ENCODE measurements around the gene GEMIN4.
"Not testable (repeated sequence)": the region's sequence is repeated elsewhere in the genome, so short reads cannot be mapped to it uniquely, and the experiment has no call there.

The GEMIN4 gene

DNA sequence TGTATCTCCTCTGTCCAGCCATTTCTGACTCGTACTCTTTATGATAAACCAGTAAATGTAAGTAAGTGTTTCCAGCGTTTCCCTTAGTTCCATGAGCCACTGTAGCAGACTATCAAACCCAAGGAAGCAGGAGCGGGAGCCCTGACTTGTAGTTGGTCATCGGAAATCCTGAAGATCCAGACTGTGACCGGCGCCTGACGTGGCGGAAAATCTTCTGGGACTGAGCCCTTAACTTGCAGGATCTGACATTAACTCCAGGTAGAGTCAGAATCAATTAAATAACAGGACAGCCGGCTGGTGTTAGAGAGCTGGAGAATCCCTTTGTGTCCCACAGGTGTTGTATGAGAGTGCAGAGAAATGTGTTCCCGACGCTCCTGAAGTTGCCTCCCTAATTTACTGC, 26.0 kb upstream of the GEMIN4 start:
- no peak for DNase-seq (ENCODE audit: low read depth)

GRCh38 chr17:774313-774584, 22.2 kb upstream of the GEMIN4 start:
- DNase-seq (ENCODE audit: low read depth): no peak

- DNase-seq (ENCODE audit: low read depth): no peak
Observed at GRCh38 chr17:773467-774312, 21.6 kb upstream of the GEMIN4 start.

DNA sequence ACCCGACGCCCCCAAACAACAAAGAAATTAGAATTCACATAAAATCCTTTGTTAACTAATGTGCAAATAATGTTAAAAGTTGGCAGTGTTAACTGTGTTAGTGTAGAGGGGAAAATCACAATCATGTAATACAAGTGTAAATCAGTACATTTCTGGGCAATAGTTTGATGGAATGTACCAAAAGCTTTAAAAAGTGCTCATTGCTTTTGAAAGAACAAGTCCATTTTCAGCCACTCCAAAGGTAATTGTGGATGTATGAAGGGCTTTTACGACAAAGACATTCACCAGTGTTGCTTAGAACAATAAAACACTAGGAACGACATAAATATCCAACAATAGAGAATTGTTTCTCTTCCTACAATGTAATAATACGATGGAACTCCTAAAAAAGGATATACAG, 21.0 kb upstream of the GEMIN4 start:
- no peak for DNase-seq (ENCODE audit: low read depth)

DNA sequence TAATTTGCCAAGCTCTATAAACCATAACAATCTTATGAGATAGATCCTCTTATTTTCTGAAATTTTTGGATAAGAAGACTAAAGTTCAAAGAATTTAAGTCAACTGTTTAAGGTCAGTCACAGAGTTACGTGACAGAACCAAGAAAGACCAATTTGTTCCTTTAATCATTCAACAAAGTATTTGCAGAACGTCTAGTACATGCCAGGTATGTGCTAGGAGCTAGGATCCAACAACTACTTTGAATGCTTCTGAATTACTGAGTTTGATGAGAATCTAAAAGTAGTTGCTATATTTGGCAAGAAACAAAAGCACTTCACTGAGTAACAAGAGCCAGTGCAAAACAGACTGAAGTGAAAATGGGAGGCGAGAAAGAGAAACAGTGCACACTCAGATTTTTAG, 15.0 kb upstream of the GEMIN4 start:
- DNase-seq (ENCODE audit: low read depth): no peak

DNA sequence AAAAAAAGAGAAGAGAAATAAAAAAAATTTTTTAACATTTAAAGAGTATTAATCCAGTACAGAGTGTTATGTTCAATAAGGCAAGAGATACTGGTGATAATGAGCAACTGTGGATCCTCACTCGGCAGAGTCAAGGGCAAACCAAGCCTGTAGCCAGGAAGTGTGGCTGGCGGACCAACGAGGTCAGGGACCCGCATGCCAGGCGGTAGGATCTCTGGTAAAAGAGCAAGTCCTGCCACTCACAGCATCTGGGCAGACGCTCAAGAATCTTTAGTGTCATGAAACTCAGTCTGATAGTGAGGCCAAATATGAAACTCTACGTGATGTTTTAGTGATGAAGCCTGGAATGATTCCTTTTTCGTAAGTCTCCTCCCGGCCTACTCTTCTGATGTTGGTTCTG, 8.3 kb upstream of the GEMIN4 start:
- no peak for DNase-seq (ENCODE audit: low read depth)

DNA sequence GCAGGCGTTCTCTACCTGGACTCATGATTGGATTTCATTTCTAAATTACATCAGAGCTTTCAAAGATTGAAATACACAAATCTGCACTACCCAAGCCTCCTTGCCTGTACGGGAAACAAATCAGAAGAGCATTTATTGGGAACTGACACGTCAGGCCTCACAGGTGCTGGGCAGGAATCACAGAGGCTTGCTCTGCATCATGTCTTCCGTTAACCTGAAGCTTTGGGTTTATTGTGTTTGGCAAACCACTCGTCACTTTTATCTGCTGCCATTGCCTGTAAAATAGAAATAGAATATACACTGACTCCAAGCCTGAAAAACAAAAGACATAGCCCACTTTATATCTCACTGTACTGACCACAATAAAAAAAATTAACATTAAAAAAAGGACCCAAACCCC, 7.9 kb upstream of the GEMIN4 start:
- DNase-seq (ENCODE audit: low read depth): no peak

GRCh38 chr17:756010-756567, 4.0 kb upstream of the GEMIN4 start:
- DNase-seq (ENCODE audit: low read depth): not testable (repeated sequence)

DNA sequence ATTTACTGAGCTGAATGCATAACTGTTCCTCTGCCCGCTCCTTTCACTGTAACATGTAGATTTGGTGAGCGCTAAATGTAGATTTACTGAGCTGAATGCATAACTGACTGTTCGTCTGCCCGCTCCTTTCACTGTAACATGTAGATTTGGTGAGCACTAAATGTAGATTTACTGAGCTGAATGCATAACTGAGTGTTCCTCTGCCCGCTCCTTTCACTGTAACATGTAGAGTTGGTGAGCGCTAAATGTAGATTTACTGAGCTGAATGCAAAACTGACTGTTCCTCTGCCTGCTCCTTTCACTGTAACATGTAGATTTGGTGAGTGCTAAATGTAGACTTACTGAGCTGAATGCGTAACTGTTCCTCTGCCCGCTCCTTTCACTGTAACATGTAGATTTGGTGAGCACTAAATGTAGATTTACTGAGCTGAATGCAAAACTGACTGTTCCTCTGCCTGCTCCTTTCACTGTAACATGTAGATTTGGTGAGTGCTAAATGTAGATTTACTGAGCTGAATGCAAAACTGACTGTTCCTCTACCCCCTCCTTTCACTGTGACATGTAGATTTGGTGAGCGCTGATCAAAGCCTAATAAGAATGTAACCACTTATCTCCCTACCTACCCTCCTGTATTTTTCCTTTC, 3.4 kb upstream of the GEMIN4 start:
- not testable (repeated sequence) for DNase-seq (ENCODE audit: low read depth)

GRCh38 chr17:753418-753817, 1.4 kb upstream of the GEMIN4 start:
- DNase-seq (ENCODE audit: low read depth): no peak

DNA sequence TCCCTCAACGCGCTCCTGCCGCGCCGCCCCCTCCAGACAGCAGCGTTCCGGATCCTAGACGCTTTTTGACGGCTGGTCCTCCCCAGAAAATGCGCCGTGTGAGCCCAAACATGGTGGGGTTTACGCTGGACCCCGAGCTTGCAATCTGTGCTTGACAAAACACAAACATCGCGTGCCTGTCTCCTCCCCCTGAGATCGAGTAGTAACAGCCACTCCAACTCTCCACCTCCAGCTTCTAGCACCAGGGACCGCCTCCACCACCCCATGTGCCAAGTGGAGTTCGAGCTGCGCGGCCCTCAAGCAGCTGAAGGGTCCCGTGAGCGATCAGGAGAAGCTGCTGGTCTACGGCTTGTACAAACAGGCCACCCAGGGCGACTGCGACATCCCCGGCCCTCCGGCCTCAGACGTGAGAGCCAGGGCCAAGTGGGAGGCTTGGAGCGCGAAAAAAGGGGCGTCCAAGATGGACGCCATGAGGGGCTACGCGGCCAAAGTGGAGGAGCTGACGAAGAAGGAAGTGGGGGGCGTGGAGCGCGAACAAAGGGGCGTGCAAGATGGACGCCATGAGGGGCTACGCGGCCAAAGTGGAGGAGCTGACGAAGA, 656 bp upstream of the GEMIN4 start:
- peak; percentile 46 for DNase-seq (ENCODE audit: low read depth)

DNA sequence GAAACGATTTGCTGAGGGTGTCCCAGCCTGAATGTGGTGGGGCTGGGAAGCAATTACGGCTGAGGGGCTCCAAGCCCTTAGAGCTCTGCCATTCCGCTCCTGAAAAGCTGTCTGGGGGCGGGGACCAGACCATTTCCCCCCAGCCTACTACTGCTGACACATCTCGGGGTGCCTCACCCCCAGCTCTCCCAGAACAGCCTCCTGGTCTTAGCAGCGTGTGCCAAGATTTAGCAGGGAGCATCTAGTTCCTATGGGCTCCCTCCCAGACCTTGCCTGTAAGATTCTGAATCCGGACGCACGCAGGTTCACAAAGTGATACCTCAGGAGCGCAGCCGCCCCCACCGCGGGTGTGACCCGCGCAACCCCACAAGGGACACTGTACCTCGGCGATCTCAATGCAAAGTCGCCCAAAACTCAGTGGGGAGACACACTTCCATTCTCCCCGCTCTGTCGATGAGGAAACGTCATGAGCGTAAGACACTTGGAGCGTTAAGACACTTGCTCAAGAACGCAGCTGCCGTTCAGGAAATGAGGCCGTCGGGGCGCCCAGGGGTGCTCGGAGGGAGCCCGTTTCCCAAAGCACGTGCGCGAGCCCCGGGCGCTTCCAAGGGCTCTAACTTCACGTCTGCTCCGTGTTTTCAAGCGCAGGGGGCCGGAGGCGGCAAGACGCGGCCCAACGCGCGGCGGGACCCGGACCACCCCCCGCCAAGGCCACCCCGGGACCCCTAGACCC, 629 bp downstream of the GEMIN4 start:
- peak; percentile 55 for DNase-seq (ENCODE audit: low read depth)

GRCh38 chr17:750431-751037, 1.5 kb downstream of the GEMIN4 start:
- peak; percentile 4 for DNase-seq (ENCODE audit: low read depth)

- not testable (repeated sequence) for DNase-seq (ENCODE audit: low read depth)
Observed at GRCh38 chr17:749359-749758, 2.7 kb downstream of the GEMIN4 start.

DNA sequence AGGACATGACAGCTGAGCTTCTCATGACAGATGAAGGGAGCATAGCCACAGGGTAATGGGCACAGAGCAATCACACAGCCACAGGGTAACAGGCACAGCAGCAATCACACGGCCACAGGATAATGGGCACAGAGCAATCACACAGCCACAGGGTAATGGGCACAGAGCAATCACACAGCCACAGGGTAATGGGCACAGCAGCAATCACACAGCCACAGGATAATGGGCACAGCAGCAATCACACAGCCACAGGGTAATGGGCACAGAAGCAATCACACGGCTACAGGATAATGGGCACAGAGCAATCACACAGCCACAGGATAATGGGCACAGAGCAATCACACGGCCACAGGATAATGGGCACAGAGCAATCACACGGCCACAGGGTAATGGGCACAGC, 3.5 kb downstream of the GEMIN4 start:
- not testable (repeated sequence) for DNase-seq (ENCODE audit: low read depth)

DNA sequence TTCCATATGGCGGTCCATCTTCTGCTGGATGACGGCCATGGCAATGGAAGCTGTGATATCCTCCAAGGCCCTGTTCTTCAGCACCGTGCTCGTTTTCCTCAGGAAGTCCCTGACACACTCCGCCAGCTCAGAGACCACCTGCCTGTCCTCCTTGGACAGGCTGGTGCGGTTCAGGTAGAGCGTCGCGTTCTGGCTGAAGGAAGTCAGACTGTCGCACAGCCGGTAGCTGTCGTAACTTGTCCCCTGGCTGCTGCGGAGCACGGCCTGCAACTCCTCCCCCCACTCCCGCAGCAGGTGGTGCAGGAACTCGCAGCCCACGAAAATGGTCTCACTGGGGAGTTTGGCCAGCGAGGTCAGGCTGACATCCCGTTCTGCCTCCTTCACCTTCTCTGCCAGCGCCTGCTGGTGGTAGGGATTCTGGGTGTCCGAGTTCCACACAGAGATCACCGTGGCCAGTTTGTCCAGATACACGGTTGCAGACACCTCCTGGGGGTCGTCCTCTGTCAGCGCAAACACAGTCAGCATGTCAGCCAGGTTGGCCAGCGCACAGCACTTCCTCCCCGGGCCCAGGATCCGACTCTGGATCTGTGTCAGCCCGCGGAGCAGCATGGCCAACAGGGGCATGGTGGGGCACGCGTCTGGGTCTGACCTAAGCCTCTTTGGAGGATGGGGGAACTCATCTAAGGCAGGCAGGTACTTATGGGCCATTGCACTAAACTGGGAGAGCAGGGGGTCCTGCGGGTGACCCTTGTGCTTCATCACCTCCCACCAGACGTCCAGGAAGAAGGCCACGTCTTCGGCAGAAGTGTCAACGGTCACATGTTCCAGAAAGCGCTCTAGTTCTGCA, 5.1 kb downstream of the GEMIN4 start:
- DNase-seq (ENCODE audit: low read depth): no peak

DNA sequence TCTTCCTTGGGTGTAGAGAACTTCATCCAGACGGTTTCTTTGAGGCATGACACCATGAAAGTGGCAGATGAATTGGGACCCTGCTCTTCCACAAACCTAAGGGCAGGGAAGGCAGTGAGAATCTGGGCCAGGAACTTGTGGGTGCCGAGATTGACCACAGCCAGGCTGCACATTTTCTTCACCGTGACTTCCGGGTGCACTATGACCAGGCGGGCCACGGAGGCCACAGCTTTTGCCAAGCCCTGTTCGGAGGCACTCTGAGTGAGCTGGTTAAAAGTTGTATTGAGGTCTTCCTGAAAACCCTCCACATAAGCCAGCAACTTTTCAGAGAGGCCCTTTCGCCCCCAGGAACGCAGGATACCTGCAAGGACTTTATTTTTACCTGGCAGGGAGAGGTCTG, 5.9 kb downstream of the GEMIN4 start:
- DNase-seq (ENCODE audit: low read depth): no peak

GRCh38 chr17:745406-745805, 6.7 kb downstream of the GEMIN4 start:
- DNase-seq (ENCODE audit: low read depth): no peak

DNA sequence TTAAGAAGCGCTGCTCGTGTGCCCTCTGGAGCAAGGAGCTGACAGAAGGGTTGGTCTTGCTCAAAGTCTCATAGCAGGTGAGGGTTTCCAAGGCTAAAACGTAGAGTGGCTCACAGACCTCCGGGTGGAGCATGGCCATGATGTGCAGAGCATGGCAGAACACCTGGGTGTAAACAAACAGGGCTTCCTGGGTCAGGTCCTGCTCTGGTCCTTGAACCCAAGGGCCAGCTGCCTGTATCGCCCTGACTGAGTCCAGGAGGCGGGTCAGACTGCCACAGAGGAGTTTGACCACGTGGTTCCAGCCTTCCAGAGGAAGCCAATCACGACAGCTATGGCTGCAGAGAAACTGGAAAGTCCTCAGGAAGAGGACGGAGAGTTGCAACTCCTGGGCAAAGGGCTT, 7.1 kb downstream of the GEMIN4 start:
- DNase-seq (ENCODE audit: low read depth): no peak

- DNase-seq (ENCODE audit: low read depth): no peak
Observed at GRCh38 chr17:743139-743538, 8.9 kb downstream of the GEMIN4 start.

DNA sequence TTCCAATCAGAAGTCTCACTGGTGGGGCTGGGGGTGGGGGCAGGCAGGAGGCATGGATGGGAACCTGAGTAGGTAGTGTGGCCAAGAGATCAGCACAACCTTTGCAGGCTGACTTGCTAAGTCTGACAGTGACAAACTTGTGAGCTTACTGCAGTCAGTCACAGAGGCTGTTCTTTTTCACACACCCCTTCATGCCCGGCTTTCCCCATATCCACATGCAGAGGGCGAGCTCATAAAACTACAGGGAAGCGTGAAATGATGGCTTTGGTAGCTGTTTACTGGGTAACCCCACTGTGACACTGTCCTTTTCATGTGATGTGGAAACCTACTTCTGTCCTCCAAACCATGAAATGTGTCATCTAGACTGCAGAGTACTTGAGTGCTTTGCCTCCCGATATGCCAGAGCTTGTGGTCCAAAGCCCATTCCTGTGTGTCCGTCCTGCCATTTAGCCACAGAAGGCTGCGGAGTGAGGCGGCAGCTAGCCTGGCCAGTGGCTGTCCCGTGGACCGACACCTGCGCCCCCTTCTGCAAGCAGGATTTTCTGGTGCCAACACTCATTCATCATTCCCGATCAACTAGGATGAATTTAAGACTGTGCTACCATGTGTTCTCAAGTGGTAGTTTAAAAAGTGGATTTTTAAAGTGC, 9.8 kb downstream of the GEMIN4 start:
- no peak for DNase-seq (ENCODE audit: low read depth)
